ENCODE results near the gene SH3RF2. TPM values are rescaled to one million over a fixed set of nuclear protein-coding genes. Genes with fewer than 3 reads are reported as not detected.

The SH3RF2 gene
- total RNA-seq, 1 donor from 2014 or later, result 0.36 TPM

DNA sequence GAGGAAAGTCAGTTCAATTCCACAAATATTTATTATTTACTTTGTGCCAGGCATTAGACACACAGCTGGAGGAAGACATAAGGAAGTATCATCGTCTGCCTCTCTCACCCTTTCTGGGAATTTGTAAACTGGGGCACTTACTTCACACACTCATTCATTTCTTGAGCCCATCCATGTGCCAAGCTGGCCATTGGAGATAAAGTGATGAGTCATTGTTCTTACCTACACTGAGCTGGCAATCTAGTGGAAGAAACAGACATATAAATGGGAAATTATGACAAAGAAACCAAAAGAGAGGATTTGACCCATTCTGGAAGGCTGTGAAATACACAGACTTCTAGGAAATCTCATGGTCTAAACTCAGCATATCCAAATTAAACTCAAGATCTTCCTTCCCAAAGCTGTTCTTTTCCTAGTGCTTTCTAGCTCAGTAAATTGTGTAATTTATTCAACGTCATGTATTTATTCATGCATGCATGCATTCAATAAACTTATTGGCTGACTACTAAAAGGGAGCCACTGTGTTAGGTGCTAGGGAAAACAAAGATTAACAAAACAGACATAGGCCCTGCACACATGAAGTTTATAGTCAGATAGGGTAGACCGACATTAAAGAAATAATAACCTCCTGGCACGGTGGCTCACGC lies 65.3 kb downstream of the SH3RF2 start:
- Histone ChIP-seq H4K20me1 (ENCODE audit: low read depth) (no peaks in the 10 kb centered on the region), H3K79me2 (ENCODE audit: low read depth) (no peaks in the 10 kb centered on the region), H3K4me2 (no peak overlapping the region), H2AFZ (replicated peaks) (no peak overlapping the region), H3K9ac (no peak overlapping the region), H3K27me3 (no peaks in the 10 kb centered on the region), H3K27ac (no peak overlapping the region), H3F3A (ENCODE audit: low read depth) (no peaks in the 10 kb centered on the region), H3K4me3 (no peak overlapping the region), H3K4me1 (no peaks in the 10 kb centered on the region), H3K9me3 (ENCODE audit: low read depth) (no peaks in the 10 kb centered on the region), H3K36me3 (no peaks in the 10 kb centered on the region)
- no peak for TF ChIP-seq CTCF (IDR thresholded peaks at IDR 0.05)
- no peak for TF ChIP-seq EZH2phosphoT487 (IDR thresholded peaks at IDR 0.05)
- TF ChIP-seq EZH2 (IDR thresholded peaks at IDR 0.05), result no peak
- Mint-ChIP-seq H3K9me3 (no peaks in the 10 kb centered on the region), H3K27ac (no peak overlapping the region), H3K4me1 (no peaks in the 10 kb centered on the region), H3K36me3 (no peaks in the 10 kb centered on the region), H3K27me3 (ENCODE audit: insufficient read depth, low read depth) (no peaks in the 10 kb centered on the region), H3K4me3 (no peak overlapping the region)
- no peak for DNase-seq (ENCODE audit: low spot score)

DNA sequence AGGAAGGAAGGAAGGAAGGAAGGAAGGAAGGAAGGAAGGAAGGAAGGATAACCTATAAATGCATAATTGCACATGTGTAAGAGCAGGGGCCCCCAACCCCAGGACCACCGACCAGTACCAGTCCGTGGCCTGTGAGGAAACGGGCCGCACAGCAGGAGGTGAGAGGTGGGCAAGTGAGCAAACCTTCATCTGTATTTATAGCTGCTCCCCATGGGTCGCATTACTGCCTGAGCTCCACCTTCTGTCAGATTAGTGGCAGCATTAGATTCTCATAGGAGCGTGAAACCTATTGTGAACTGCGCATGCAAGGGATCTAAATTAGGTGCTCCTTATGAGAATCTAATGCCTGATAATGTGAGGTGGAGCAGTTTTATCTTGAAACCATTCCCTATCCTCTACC lies 66.1 kb downstream of the SH3RF2 start:
- no peak for DNase-seq (ENCODE audit: low spot score)
- Histone ChIP-seq H3K36me3 (no peaks in the 10 kb centered on the region), H3K27me3 (no peaks in the 10 kb centered on the region), H4K20me1 (ENCODE audit: low read depth) (no peaks in the 10 kb centered on the region), H3K4me2 (no peak overlapping the region), H3K4me1 (no peaks in the 10 kb centered on the region), H3K27ac (no peak overlapping the region), H2AFZ (replicated peaks) (no peak overlapping the region), H3K9me3 (ENCODE audit: low read depth) (no peaks in the 10 kb centered on the region), H3F3A (ENCODE audit: low read depth) (no peaks in the 10 kb centered on the region), H3K9ac (no peak overlapping the region), H3K4me3 (no peak overlapping the region), H3K79me2 (ENCODE audit: low read depth) (no peaks in the 10 kb centered on the region)
- Mint-ChIP-seq H3K4me3 (no peak overlapping the region), H3K36me3 (no peaks in the 10 kb centered on the region), H3K27me3 (ENCODE audit: insufficient read depth, low read depth) (no peaks in the 10 kb centered on the region), H3K4me1 (no peaks in the 10 kb centered on the region), H3K27ac (no peak overlapping the region), H3K9me3 (no peaks in the 10 kb centered on the region)
- no peak for TF ChIP-seq EZH2 (IDR thresholded peaks at IDR 0.05)

- no peaks in the 10 kb centered on the region for H3K36me3 Mint-ChIP-seq
- Histone ChIP-seq H3K36me3 (no peaks in the 10 kb centered on the region), H4K20me1 (ENCODE audit: low read depth) (no peaks in the 10 kb centered on the region), H3K79me2 (ENCODE audit: low read depth) (no peaks in the 10 kb centered on the region), H3K27me3 (no peaks in the 10 kb centered on the region), H3K4me3 (no peak overlapping the region), H3K9ac (no peak overlapping the region), H2AFZ (replicated peaks) (no peak overlapping the region), H3K9me3 (ENCODE audit: low read depth) (no peaks in the 10 kb centered on the region), H3K4me1 (peaks cover 10% of the 10 kb centered on the region), H3K27ac (no peak overlapping the region), H3K4me2 (no peak overlapping the region), H3F3A (ENCODE audit: low read depth) (peaks cover 4% of the 10 kb centered on the region)
- no peak overlapping the region for H3K4me3 Mint-ChIP-seq
- no peaks in the 10 kb centered on the region for H3K27me3 Mint-ChIP-seq (ENCODE audit: insufficient read depth, low read depth)
- no peak for DNase-seq (ENCODE audit: low spot score)
- no peak overlapping the region for H3K27ac Mint-ChIP-seq
- TF ChIP-seq CTCF (IDR thresholded peaks at IDR 0.05) (no peak), EZH2 (IDR thresholded peaks at IDR 0.05) (no peak), EZH2phosphoT487 (IDR thresholded peaks at IDR 0.05) (no peak)
- no peaks in the 10 kb centered on the region for H3K4me1 Mint-ChIP-seq
- H3K9me3 Mint-ChIP-seq, result no peaks in the 10 kb centered on the region
These were observed 67.5 kb downstream of the SH3RF2 start for GRCh38 chr5:146003852-146004251.

DNA sequence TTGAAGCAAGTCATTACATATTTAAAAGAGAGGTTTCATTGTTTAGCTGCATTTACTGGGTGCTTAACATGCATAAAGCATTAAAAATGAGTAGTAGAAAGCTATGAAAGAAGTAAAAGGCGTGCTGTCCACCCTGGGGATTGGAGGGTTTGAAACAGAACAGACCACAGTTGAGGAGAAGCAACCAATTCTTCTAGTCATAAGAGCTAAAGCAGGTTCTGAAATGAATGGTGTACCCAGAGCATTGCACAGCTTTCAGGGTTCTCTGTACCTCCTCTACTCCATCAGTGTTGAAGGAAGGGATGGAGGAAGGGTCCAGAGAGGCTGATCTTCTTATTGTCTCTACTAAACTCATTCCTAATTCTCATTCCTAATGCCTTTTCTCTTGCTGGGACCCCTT lies 68.9 kb downstream of the SH3RF2 start:
- peaks cover 4% of the 10 kb centered on the region for H3F3A ChIP-seq (ENCODE audit: low read depth)
- H3K4me2 ChIP-seq, result no peak overlapping the region
- DNase-seq (ENCODE audit: low spot score), result no peak
- H3K27me3 Mint-ChIP-seq (ENCODE audit: insufficient read depth, low read depth), result no peaks in the 10 kb centered on the region
- H3K27ac Mint-ChIP-seq, result no peak overlapping the region
- no peaks in the 10 kb centered on the region for H3K4me1 Mint-ChIP-seq
- no peaks in the 10 kb centered on the region for H3K79me2 ChIP-seq (ENCODE audit: low read depth)
- H3K27ac ChIP-seq, result no peak overlapping the region
- TF ChIP-seq EZH2phosphoT487 (IDR thresholded peaks at IDR 0.05) (no peak), EZH2 (IDR thresholded peaks at IDR 0.05) (no peak), CTCF (IDR thresholded peaks at IDR 0.05) (no peak)
- no peaks in the 10 kb centered on the region for H3K36me3 ChIP-seq
- H3K36me3 Mint-ChIP-seq, result no peaks in the 10 kb centered on the region
- H3K4me1 ChIP-seq, result peaks cover 10% of the 10 kb centered on the region
- H2AFZ ChIP-seq (replicated peaks), result no peak overlapping the region
- no peaks in the 10 kb centered on the region for H4K20me1 ChIP-seq (ENCODE audit: low read depth)
- H3K9me3 Mint-ChIP-seq, result no peaks in the 10 kb centered on the region
- H3K4me3 ChIP-seq, result no peak overlapping the region
- no peaks in the 10 kb centered on the region for H3K27me3 ChIP-seq
- no peaks in the 10 kb centered on the region for H3K9me3 ChIP-seq (ENCODE audit: low read depth)
- no peak overlapping the region for H3K4me3 Mint-ChIP-seq
- H3K9ac ChIP-seq, result no peak overlapping the region

Data from neural progenitor cell (in vitro differentiated cells).